ENCODE data around the gene ISOC1. TPM values are rescaled to one million over a fixed set of nuclear protein-coding genes. Genes with fewer than 3 reads are reported as not detected.

The ISOC1 gene
- total RNA-seq, 1 donor from 2014 or later: 120 TPM

DNA sequence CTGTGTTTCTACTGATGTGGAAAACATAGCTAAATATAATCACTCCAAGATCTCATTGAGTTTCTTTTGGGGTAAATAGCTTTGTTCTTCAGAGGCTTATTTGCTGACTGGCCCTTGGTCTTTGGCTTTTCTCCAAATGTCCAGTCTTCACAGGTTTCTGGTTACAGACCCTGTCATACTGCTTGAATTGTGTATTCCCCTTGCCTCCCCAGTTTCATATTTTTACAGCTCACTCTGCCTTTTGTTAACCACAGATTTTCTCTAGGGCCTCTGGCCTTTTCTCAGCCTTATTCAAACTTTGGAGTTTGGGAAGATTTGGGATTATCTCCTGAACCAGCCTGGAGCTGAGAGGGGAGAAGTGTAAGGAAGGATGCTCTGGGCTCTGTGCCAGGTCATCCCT lies 23.9 kb downstream of the ISOC1 start:
- ATAC-seq (no peak), DNase-seq (ENCODE audit: missing footprints) (no peak)
- intact Hi-C loops (cut with DNase I): no loop called here

DNA sequence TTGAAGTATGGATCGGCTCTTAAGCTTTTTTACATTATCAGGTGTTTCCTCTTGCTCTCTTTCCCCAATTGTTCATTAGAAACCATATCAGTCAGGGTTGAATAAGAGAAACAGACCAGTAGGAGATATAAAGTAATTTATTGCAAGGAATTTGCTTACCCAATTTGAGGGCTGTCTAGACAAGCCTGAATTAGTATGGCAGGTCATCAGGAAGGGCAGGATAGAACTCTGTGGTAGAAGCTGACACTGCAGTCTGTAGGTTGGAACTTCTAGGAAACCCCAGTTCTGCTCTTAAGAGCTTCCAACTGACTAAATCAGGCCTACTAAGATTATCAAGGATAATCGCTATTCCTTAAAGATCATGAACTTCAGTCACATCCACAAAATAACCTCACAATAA lies 24.3 kb downstream of the ISOC1 start:
- intact Hi-C loops (cut with DNase I): no loop called here
- DNase-seq (ENCODE audit: missing footprints): no peak
- no peak for ATAC-seq

DNA sequence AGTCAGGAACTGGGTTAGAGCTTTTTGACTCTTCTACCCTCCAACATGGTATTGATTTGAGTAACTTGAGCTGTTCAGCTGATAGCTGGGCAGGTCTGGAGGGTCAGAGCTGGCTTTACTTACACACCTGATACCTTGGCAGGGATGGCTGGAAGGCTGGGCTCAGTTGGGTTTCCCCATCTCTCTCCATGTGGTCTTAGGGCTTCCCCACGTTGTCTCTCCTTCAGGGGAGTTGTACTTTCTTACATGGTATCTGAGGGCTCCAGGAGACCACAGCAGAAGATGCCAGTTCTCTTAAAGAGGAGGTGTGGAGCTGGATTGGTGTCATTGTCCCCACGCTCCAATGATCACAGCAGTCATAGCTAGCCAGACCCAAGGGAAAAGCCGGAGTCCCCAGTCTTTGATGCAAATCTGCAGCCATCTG lies 25.6 kb downstream of the ISOC1 start:
- ATAC-seq: no peak
- no peak for DNase-seq (ENCODE audit: missing footprints)
- intact Hi-C loops (cut with DNase I): no loop called here

DNA sequence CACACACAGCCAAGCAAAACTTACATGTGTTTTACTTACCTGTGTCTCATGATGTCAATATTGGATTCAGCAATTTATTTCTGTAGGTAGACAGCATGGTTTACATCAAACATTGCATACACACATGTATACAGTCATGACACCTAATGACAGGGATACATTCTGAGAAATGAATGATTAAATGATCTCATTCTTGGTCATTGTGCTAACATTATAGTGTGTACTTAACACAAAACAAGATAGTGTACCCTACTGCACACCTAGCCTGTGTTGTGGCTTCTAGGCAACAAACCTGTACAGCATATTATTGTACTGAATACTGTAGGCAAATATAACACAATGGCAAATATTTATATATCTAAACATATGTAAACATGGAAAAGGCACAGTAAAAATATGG lies 28.0 kb downstream of the ISOC1 start:
- ATAC-seq: no peak
- no peak for DNase-seq (ENCODE audit: missing footprints)
- intact Hi-C loops (cut with DNase I): no loop called here

DNA sequence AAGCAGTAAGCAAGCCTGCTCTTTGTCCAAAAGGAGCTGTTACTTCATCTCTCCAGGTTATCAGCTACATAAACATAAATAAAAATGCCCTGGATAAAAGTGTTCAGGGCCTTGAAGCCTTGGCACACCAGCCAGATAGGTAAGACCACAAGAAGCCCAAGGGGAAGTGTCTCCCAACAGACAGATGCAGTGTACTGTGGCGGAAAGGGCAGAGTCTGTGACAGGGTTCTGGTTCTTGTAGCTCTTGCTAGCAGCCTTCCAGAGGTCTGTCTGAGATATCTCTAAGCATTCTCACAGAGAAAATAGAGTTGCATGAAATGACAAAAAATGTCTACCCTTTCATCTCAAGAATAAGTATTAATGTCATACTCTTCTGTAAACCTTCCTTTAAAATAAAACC lies 30.1 kb downstream of the ISOC1 start:
- intact Hi-C loops (cut with DNase I): no loop called here
- DNase-seq (ENCODE audit: missing footprints): no peak
- no peak for ATAC-seq

DNA sequence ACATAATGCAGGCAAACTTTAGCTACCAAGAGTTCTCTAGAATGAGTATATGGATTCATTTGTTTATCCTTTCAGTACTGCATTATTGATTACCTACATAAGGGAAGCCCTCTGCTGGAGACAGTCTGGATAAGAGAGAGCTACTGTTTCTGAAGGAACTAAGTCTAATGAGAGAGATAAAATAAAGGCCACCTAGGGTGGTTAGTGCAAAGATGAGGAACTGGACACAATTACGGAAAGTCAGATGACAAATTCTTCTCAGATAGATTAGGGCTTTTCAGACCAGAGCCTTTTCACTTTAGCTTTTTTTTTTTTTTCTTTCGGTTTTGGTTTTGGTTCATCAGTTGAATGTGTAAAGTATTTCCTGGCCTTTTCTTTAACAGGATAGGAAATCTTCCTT lies 31.3 kb downstream of the ISOC1 start:
- ATAC-seq: no peak
- DNase-seq (ENCODE audit: missing footprints): no peak
- intact Hi-C loops (cut with DNase I): no loop called here

DNA sequence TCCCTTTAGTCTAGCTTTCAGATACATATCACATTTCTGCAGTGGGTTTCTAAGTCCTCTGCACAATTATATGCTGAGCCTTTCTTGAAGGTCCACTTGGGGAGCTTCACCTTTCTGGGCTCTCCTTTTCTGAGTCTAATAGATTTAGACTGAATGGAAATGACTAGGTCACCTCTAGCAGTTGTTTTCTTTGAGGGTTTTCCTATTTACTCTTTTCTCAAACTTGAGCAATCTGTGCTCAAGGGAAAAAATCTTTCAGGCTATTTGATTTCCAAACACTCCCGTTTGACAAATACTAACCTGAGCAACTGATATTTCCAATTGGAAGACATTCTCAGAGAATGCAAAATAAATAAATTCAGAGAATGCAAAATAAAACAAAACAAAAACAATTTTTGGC lies 39.0 kb downstream of the ISOC1 start:
- no peak for ATAC-seq
- intact Hi-C loops (cut with DNase I): no loop called here
- DNase-seq (ENCODE audit: missing footprints): no peak

DNA sequence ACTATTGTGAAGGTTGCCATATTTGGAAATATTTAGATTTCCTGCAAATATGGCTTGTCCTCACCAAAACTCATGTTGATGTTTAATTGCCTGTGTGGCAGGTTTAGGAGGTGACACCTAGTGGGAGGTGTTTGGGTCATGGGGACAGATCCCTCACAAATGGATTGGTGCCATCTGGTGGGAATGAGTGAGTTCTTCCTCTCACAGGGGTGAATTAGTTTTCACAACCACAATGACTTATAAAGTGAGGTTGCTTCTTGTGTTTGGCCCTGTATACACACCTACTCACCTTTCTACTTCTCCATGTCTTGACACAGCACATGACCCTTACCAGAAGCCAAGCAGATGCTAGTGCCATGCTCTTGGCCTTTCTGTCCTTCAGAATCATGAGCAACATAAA lies 41.1 kb downstream of the ISOC1 start:
- no peak for ATAC-seq
- no peak for DNase-seq (ENCODE audit: missing footprints)
- intact Hi-C loops (cut with DNase I): no loop called here

DNA sequence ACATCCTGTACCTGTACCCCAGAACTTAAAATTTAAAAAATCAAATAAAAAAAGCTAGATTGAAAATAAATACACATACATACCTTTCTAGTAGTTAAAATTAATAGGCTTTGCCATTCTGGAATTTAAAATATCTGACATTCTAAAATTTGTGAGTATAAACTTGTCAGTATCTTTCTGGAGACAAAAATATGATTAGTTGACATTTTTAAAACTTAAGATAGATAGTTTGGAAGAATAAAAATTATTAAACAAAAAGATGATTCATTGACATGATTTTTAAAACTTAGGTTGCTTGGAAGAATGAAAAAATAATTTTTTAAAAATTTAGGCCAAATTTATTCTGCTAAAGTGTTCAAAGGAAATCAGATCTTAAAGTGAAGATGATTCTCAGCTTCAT lies 43.1 kb downstream of the ISOC1 start:
- intact Hi-C loops (cut with DNase I): no loop called here
- ATAC-seq: no peak
- DNase-seq (ENCODE audit: missing footprints): no peak

DNA sequence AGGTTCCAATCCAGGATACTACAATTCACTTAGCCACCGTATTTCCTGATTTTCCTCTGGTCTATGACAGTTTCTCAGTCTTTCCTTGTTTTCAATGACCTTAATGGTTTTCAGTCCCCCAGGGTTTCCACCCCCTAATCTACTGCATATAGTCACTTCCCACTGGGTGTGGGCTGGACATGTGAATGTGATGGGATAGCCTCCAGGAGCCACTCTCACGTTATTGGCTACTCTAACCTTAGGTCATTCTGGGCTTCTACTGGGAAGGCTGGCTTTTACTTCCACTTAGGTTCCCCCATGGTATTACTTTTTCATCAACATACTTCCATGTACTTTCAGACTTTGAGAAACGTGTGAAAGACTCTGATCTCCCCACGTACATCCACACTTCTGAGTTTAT lies 46.5 kb downstream of the ISOC1 start:
- intact Hi-C loops (cut with DNase I): no loop called here

DNA sequence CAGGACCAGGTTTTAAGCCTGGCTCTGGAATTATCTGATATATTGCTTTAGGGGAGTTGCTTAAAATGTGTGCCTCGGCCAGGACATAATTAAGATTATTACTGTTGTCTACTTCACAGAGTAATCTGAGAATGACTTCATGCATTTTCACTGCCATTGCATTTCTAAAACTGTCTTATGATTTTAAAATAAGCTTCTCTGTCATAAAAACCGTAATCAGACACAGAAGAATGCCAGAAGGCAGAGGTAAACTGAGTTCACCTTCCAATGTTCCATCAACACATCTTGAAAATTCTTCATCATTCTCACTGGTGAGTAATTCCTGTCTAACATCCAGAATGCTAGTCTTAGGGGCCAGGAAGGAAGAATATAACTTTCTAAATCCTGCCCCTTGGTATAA lies 47.1 kb downstream of the ISOC1 start:
- intact Hi-C loops (cut with DNase I): no loop called here
- DNase-seq (ENCODE audit: missing footprints) (no peak), ATAC-seq (no peak)

More for the DNA sequence above, 46.5 kb downstream of the ISOC1 start:
- DNase-seq (ENCODE audit: missing footprints): no peak
- ATAC-seq: no peak

DNA sequence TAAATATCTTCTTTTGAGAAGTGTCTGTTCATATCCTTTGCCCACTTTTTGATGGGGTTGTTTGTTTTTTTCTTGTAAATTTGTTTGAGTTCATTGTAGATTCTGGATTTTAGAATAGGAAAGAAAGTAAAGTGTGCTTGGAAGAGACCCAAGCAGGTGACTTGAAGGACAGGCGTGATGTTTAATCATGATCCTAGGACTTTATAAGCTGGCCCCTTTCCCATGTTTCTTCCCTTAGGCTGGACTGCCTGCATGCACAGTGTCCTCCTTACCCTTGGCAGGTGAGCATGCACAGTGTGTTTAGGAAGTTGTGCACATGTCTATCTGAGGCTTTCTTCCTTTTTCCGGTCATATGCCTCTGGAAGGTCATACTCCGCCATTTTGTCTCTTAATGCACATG lies 61.3 kb downstream of the ISOC1 start:
- no peak for ATAC-seq
- intact Hi-C loops (cut with DNase I): no loop called here
- DNase-seq (ENCODE audit: missing footprints): no peak

DNA sequence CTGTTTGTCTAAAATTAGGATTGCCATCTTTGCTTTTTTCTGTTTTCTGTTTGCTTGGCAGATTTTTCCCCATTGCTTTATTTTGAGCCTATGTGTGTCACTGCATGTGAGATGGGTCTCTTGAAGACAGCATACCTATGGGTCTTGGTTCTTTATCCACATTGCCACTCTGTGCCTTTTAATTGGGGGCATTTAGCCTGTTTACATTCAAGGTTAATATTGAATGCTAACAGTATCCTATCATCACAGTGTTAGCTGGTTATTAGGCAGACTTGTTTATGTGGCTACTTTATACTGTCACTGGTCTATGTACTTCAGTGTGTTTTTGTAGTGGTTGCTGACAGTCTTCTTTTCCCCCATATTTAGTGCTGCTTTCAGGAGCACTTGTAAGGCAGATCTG lies 67.3 kb downstream of the ISOC1 start:
- ATAC-seq (no peak), DNase-seq (ENCODE audit: missing footprints) (no peak)
- intact Hi-C loops (cut with DNase I): no loop called here

Small RNAs within 50 kb of the gene (microRNA-seq; reads per million reads assigned to microRNA genes)
- 1.4 reads per million for gene MIR4633

Other genes starting within 250 kb of the ISOC1 start
- gene SLC27A6, start 129.3 kb upstream of the ISOC1 start, total RNA-seq: 76.5 TPM

Data from Right ventricle myocardium inferior (tissue), 1 donor.